HepG2 (cell line): ENCODE measurements around the gene CIB2. TPM values are rescaled to one million over a fixed set of nuclear protein-coding genes. Genes with fewer than 3 reads are reported as not detected.

Experiments
- ETV5 ChIP-seq: IDR thresholded peaks from 2 replicates; pipeline ENCODE4 v1.6.1; 2018; ENCODE audit warnings: missing biosample characterization, missing genetic modification reagents, inconsistent platforms, borderline replicate concordance
- GTF2F1 ChIP-seq: fragments of 150-350 bp; IDR thresholded peaks from 2 replicates; pipeline ENCODE4 v1.6.1; 2014; ENCODE audit warnings: low read length
- HNRNPL ChIP-seq: fragments of 200-400 bp; formaldehyde crosslinking; IDR thresholded peaks from 2 replicates; pipeline ENCODE4 v1.6.1; 2017; ENCODE audit warnings: mild to moderate bottlenecking, low read depth, low read length
- IRF2 ChIP-seq: IDR thresholded peaks from 2 replicates; pipeline ENCODE4 v1.6.1; 2018; ENCODE audit warnings: missing genetic modification reagents, missing compliant biosample characterization
- KAT7 ChIP-seq: IDR thresholded peaks from 2 replicates; pipeline ENCODE4 v1.6.1; 2018; ENCODE audit warnings: borderline replicate concordance, missing compliant biosample characterization
- NFRKB ChIP-seq: fragments of 450-650 bp; IDR thresholded peaks from 2 replicates; pipeline ENCODE4 v1.6.1; 2017
- PATZ1 ChIP-seq: sonication (generic); formaldehyde crosslinking; IDR thresholded peaks from 2 replicates; pipeline ENCODE4 v1.4.0; 2020; ENCODE audit warnings: missing genetic modification reagents
- SETDB1 ChIP-seq: sonication (generic); formaldehyde crosslinking; IDR thresholded peaks from 2 replicates; pipeline ENCODE4 v1.5.1; 2020; ENCODE audit warnings: missing genetic modification reagents, mild to moderate bottlenecking, borderline replicate concordance
- SRF ChIP-seq: IDR thresholded peaks from 2 replicates; pipeline ENCODE4 v1.6.1; 2011; ENCODE audit warnings: mild to moderate bottlenecking, low read depth, low read length, moderate library complexity
- TEF ChIP-seq: sonication (generic); formaldehyde crosslinking; IDR thresholded peaks from 2 replicates; pipeline ENCODE4 v1.5.0; 2020; ENCODE audit warnings: missing genetic modification reagents
- ZNF326 ChIP-seq: sonication (generic); formaldehyde crosslinking; IDR thresholded peaks from 2 replicates; pipeline ENCODE4 v1.4.0; 2020; ENCODE audit warnings: missing genetic modification reagents, borderline replicate concordance
- ZNF569 ChIP-seq: sonication (generic); formaldehyde crosslinking; IDR thresholded peaks from 2 replicates; pipeline ENCODE4 v1.5.0; 2020; ENCODE audit warnings: mild to moderate bottlenecking, missing genetic modification reagents, moderate library complexity, borderline replicate concordance
- ZNF644 ChIP-seq: IDR thresholded peaks from 2 replicates; pipeline ENCODE4 v1.6.1; 2016; ENCODE audit warnings: low read depth
- ZNF749 ChIP-seq: sonication (generic); formaldehyde crosslinking; IDR thresholded peaks from 2 replicates; pipeline ENCODE4 v1.8.0; 2022; ENCODE audit warnings: mild to moderate bottlenecking, missing genetic modification reagents, moderate library complexity, borderline replicate concordance
- ZNF772 ChIP-seq: sonication (generic); formaldehyde crosslinking; IDR thresholded peaks from 2 replicates; pipeline ENCODE4 v1.5.0; 2020; ENCODE audit warnings: mild to moderate bottlenecking, missing genetic modification reagents
- ZNF879 ChIP-seq: sonication (generic); formaldehyde crosslinking; IDR thresholded peaks from 2 replicates; pipeline ENCODE4 v1.8.1; 2023; ENCODE audit warnings: missing genetic modification reagents
- polyA plus RNA-seq, 8 experiments: library from polyadenylated mRNA; depleted of rRNA in 3 of 8; stranded (reverse) in 7 of 8; unstranded in 1 of 8; fragments of >200 nt; fragmentation: Illumina TruSeq in 4 of 8; extraction: Trizol in 4 of 8; gene quantifications; 2 replicates each; pipeline versions ENCODE4 v1.2.1 to v1.2.3, GENCODE V29; 2011 to 2016; ENCODE audit warnings: low read depth in 4 of 8, missing spikeins in 1 of 8, mixed read lengths in 1 of 8; ENCODE audit not compliant: insufficient read depth in 1 of 8
- total RNA-seq, 5 experiments: library from RNA; depleted of rRNA; stranded (reverse); fragments of >200 nt; fragmentation: Illumina TruSeq; extraction: Trizol; gene quantifications; 2 replicates each; pipeline ENCODE4 v1.2.3, GENCODE V29; 2016; ENCODE audit warnings: low read depth in 1 of 5
- TF ChIP-seq, protein P1 (sequence below): IDR thresholded peaks from 2 replicates; pipeline ENCODE4 v1.6.1; 2016; ENCODE audit warnings: low read depth, control low read depth
- TF ChIP-seq, protein P2 (sequence below): sonication (generic); formaldehyde crosslinking; IDR thresholded peaks from 2 replicates; pipeline ENCODE4 v1.5.1; 2020; ENCODE audit warnings: missing genetic modification reagents, mild to moderate bottlenecking, borderline replicate concordance
- TF ChIP-seq, protein P3 (sequence below): sonication (generic); formaldehyde crosslinking; IDR thresholded peaks from 2 replicates; pipeline ENCODE4 v1.4.0; 2020; ENCODE audit warnings: low read depth, mild to moderate bottlenecking, missing genetic modification reagents

Gene CIB2
- total and polyA plus RNA-seq, 2 of the 13 experiments (the other 11 are each of a cell fraction or from before 2014, with no cell fraction given) = 1.4 to 1.5 TPM

- TF ChIP-seq, protein P1, sequence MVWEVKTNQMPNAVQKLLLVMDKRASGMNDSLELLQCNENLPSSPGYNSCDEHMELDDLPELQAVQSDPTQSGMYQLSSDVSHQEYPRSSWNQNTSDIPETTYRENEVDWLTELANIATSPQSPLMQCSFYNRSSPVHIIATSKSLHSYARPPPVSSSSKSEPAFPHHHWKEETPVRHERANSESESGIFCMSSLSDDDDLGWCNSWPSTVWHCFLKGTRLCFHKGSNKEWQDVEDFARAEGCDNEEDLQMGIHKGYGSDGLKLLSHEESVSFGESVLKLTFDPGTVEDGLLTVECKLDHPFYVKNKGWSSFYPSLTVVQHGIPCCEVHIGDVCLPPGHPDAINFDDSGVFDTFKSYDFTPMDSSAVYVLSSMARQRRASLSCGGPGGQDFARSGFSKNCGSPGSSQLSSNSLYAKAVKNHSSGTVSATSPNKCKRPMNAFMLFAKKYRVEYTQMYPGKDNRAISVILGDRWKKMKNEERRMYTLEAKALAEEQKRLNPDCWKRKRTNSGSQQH = peak; percentile 75
- no peak for TF ChIP-seq NFRKB
- TF ChIP-seq ZNF326 (CRISPR knock-in tag) = no peak
- TF ChIP-seq ZNF772 = peak; percentile 50; the same call in 1 of the 2 replicates
- no peak for TF ChIP-seq ZNF644 (CRISPR knock-in tag)
- TF ChIP-seq IRF2 (CRISPR knock-in tag) = 0 out of 2 replicates have a peak, but pooled peaks have one; percentile 7
- TF ChIP-seq PATZ1 (CRISPR knock-in tag) = peak; percentile 10; the same call in 1 of the 2 replicates
- TF ChIP-seq, protein P2, sequence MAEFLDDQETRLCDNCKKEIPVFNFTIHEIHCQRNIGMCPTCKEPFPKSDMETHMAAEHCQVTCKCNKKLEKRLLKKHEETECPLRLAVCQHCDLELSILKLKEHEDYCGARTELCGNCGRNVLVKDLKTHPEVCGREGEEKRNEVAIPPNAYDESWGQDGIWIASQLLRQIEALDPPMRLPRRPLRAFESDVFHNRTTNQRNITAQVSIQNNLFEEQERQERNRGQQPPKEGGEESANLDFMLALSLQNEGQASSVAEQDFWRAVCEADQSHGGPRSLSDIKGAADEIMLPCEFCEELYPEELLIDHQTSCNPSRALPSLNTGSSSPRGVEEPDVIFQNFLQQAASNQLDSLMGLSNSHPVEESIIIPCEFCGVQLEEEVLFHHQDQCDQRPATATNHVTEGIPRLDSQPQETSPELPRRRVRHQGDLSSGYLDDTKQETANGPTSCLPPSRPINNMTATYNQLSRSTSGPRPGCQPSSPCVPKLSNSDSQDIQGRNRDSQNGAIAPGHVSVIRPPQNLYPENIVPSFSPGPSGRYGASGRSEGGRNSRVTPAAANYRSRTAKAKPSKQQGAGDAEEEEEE = no peak
- TF ChIP-seq ZNF569 (CRISPR knock-in tag) = no peak
- no peak for TF ChIP-seq GTF2F1
- TF ChIP-seq ZNF749 = no peak
- TF ChIP-seq, protein P3, sequence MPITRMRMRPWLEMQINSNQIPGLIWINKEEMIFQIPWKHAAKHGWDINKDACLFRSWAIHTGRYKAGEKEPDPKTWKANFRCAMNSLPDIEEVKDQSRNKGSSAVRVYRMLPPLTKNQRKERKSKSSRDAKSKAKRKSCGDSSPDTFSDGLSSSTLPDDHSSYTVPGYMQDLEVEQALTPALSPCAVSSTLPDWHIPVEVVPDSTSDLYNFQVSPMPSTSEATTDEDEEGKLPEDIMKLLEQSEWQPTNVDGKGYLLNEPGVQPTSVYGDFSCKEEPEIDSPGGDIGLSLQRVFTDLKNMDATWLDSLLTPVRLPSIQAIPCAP (CRISPR knock-in tag) = no peak
- no peak for TF ChIP-seq ZNF879
- peak; percentile 68; the same call in 1 of the 2 replicates for TF ChIP-seq KAT7
- no peak for TF ChIP-seq SRF
- no peak for TF ChIP-seq SETDB1 (CRISPR knock-in tag)
- TF ChIP-seq TEF = no peak
- no peak for TF ChIP-seq HNRNPL
- peak; percentile 44; the same call in 1 of the 2 replicates for TF ChIP-seq ETV5 (CRISPR knock-in tag)
Observed at GRCh38 chr15:78149068-78149804, 18.0 kb upstream of the CIB2 start, which contains the start of gene IDH3A (continued).
